ENCODE data around the gene DISC1.

GRCh38 chr1:231763456-231763855, 136.9 kb downstream of the DISC1 start:
- TF ChIP-seq CTCF (IDR thresholded peaks at IDR 0.05) (no peak), POLR2A (IDR thresholded peaks at IDR 0.05) (no peak)
